HG02610 (cell line): Measurements from ENCODE around the gene RBM34.
"Not testable (repeated sequence)": the region's sequence is repeated elsewhere in the genome, so short reads cannot be mapped to it uniquely, and the experiment has no call there.

Experiments used
- ATAC-seq: cut with Tn5 transposase; IDR thresholded peaks from one replicate; pipeline ENCODE4 v1.9.1; 2021; ENCODE audit warnings: mild to moderate bottlenecking, moderate library complexity; ENCODE audit not compliant: unreplicated experiment

RBM34 gene, protein sequence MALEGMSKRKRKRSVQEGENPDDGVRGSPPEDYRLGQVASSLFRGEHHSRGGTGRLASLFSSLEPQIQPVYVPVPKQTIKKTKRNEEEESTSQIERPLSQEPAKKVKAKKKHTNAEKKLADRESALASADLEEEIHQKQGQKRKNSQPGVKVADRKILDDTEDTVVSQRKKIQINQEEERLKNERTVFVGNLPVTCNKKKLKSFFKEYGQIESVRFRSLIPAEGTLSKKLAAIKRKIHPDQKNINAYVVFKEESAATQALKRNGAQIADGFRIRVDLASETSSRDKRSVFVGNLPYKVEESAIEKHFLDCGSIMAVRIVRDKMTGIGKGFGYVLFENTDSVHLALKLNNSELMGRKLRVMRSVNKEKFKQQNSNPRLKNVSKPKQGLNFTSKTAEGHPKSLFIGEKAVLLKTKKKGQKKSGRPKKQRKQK

DNA sequence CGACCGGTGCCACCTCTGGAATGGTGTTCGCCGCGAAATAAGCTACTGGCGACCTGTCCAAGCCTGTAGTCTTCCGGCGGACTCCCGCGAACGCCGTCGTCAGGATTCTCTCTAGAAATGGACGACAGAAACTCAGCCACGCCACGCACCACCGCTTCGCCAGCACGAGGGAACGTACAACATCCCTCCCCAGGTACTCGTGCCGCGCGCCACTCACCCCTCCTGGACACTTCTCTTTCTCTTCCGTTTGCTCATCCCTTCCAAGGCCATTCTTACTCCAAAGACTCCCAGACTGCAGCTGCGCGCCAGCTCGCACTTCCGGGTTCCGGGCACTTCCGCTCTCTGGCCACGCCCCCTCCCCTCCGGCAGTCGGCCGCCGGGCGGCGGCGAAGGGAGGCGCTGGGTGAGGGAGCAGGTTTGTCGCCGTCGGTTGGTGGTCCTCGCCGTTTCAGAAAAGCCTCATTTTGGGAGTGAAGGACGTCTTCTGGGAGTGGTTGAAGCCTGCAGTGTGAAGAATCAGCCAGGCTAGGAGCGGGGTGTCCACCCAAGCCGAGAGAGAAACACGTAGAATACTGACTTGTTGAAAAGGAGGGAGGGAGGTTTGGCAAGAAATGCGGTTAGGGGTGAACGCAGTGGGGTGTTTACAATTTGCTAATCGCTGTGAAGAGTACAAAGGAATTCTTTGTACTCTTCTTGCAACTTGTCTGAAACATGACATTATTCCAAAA lies at the start of gene RBM34:
TSS of gene RBM34 (minus strand) at position 294 of the 728 bp plus-strand sequence. CDS start at position 270, 24 bp downstream.
- ATAC-seq = peak; percentile 94

DNA sequence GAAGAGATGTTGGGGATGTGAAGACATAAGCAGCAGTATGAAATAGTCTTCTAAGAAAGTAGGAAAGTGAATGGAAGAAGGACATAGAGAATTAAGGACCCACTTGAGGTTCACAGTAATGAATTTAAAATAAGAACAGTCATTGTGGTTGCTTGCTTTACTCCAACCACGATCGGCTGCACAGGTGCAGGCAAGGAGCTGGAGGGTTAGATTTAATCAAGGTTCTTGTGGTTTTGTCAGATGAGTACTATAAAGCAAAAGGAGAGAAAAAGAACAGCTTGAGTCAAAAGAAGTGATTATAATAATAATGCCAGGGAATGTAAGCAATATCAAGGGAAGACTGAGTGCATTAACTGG lies 46.1 kb upstream of the RBM34 start:
- ATAC-seq = peak; percentile 51

- ATAC-seq = peak; percentile 84
These were observed 45.6 kb upstream of the RBM34 start for GRCh38 chr1:235206533-235207208.

DNA sequence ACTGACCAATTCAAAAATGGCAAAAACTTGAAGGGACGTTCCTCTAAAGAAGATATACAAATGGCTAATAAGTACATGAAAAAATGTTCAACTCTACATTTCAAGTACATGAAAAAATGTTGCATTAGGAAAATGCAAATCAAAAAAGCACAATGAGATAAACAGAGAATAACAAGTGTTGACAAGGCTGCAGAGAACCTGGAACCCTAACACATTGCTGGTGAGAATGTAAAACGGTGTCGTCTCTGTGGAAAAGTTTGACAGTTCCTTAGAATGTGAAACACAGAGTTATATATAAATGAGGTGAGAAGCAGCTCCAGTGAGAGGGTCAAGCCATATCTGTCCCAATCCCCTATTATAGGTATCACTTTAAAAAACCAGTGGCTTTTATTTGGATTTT lies 44.6 kb upstream of the RBM34 start:
- ATAC-seq = no peak

DNA sequence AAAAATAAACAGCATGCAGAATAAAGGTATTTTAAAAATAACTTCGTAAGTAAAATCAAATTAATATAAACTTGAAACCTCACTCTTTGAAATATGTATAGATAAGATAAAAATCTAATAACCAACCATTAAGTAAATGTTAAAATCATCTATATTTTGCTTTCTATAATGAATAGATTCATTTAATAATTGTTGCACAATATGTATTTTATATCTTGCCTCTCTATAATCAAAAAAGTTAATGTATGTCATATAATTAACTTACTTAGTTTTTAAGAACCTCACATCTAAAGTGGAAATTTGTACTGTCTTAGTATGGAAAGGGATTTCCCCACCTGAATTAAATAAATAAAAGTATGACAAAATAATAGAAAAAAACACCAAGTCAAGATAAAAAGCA lies 42.4 kb upstream of the RBM34 start:
- ATAC-seq = no peak

DNA sequence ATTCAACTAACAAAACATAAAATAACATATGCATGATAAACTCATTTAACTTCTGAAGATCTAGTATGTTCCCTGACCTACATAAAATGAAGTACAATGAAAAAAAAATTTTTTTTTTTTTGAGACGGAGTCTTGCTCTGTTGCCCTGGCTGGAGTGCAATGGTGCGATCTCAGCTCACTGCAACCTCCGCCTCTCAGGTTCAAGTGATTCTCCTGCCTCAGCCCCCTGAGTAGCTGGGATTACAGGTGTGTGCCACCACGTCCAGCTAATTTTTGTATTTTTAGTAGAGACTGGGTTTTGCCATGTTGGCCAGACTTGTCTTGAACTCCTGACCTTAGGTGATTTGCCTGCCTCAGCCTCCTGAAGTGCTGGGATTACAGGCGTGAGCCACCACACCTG lies 41.4 kb upstream of the RBM34 start:
- ATAC-seq = not testable (repeated sequence)

DNA sequence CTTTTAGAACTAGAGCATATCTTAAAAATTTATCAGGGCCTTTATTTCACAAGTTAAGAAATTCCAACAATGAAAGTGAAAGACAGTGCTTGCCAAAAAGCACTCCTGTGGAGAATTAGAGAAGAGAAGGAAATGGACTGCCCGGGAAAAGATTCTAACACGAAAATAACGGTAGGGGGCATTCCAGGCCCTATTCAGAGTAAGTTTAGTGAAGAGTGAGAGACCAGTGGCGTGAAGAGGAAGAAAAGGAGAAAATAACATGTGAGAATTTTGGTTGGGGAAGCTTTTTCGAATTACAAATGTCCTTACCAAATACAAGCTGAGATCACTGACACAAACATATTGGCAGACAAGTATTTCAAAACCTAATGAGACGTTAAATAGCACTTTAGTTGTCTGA lies 38.4 kb upstream of the RBM34 start:
- no peak for ATAC-seq

- ATAC-seq = no peak
These were observed 29.4 kb upstream of the RBM34 start for GRCh38 chr1:235190431-235190830.

GRCh38 chr1:235187316-235187715 lies 26.3 kb upstream of the RBM34 start:
- ATAC-seq = no peak

DNA sequence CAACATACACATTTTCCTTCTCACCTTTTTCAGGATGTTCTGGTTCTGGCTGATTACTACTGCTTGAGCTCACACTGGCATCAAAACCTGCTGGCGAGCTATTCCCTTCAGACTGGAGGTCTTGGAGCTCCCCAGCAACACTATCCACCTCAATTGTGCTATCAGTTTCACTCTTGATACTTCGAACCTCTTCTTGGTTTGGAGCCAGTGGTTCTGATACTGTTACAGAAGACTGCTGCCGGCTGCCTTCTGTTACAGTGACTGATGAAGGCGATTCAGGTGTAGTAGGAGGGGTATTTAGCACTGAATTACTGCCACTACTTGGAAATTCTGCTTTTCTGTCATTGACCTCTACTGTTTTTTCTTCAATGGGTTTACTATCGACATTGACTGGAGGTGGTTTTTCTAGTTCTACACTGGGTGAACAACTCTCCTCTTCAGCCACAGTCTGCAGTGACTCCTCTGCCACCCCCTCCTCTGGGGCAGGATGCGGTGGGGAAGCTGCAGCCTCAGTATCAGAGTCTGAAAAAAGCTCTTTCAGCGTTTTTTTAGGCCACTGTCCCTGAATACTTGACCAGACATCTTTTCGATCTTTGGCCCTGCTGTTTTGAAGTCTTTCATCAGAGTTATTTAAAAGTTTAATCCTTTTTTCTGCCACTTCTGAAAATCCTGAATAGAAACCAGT lies 20.7 kb upstream of the RBM34 start:
- ATAC-seq = no peak

DNA sequence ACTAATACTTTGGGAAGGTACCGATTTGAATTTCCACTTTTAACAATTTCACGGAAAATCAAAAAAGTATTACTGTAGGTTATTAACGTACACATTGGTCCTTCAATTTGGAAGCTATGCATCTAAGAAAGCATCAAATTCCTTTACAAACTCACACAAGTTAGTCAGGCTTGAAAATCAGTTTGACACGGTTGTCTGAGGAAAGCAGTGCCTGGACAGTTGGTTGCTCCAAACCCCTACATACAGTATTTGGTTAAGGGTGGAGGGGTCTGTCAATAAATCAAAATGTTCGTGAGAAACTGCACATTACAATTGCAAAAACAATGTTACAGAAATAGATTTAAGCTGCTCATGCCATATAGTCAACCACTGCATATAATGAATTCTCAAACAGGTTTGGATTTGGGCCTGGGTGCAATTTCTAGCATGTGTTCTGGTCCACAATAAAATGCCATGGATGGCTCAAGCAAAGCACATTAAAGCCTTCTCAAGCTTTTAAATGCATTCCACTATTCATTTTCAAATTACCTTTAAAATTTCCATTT lies 19.9 kb upstream of the RBM34 start:
- no peak for ATAC-seq

- ATAC-seq = no peak
These were observed 15.4 kb upstream of the RBM34 start for GRCh38 chr1:235176486-235176885.

DNA sequence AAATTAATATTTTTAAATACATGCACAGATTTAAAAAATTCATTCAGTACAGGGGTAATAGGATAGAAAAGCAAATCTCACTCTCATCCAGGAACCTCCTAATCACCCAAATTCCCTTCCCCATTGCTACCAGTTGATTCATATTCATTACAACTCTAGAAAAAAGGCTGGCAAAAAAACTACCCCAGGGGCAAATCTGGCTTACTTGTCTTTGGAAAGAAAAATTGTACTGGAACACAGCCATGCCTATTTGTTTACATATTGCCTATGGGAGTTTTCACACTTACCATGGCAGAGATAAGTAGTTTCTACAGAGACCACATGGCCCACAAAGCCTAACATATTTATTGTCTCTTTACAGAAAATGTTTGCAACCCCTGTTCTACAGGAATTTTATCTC lies 8.9 kb upstream of the RBM34 start:
- ATAC-seq = no peak

DNA sequence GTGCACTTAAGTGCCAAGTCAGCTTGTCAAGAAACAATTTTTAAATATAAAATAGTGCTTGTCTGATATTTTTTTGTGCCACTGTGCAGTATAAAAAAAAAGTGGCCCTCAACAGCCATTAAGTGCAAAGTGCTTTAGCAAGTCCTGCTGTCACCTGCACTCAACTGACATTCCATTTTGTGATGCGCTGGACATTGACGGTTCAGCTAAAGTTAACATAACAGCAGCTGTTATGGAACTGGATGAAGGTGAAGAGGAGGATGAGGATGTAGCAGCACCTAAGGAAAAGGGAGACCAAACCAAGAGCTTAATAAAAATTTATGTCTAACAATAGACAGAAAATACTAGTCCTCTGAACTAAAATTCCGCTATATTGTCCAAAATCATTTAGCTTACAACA lies 7.3 kb upstream of the RBM34 start:
- no peak for ATAC-seq

DNA sequence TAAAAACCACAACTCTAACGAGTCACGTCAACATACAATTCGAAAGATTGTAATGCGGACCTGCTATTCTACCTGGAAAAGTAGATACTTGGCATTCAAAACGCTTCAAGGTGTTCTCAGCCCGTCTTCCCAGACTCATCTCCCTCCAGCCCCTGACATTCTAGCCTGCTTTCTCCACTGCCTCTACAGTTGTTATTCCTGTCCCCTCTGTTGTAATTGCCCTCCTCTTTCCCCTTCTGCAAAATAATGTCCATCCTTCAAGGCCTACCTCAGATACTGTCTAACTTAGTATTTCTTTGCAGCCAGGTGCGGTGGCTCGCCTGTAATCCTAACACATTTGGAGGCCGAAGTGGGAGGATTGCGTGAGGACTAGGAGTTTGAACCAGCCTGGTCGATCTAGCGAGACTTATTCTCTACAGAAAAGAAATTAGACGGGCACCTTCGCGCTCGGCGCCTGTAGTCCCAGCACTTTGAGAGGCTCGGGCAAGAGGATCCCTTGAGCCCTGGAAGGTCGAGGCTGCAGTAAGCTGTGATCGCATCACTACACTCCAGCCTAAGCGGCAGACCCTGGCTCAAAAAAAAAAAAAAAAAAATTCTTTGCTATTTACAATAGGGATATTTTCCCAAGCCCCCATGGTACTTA lies 756 bp upstream of the RBM34 start:
- no peak for ATAC-seq

DNA sequence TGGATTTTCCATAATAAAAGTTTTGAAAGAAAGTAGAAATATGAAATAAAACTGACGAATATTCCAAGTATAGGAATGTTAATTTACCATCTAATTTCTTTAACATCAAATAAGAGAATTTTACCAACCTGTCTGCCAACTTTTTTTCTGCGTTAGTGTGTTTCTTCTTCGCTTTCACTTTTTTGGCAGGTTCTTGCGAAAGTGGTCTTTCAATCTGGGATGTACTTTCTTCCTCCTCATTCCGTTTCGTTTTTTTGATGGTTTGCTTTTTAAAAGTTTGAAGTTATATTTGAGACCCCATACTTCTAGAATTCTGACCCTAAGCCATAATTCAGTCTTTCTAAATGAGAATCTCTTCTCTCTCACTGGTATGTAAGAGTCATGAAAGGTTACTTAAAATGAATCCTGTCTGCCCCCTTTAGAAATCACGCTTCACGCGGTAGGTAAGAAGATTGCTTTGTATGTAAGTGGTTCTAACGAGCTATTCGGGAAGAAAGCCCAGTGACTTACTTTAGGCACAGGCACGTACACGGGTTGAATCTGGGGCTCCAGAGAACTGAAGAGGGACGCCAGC lies 580 bp downstream of the RBM34 start:
- ATAC-seq = peak; percentile 14

DNA sequence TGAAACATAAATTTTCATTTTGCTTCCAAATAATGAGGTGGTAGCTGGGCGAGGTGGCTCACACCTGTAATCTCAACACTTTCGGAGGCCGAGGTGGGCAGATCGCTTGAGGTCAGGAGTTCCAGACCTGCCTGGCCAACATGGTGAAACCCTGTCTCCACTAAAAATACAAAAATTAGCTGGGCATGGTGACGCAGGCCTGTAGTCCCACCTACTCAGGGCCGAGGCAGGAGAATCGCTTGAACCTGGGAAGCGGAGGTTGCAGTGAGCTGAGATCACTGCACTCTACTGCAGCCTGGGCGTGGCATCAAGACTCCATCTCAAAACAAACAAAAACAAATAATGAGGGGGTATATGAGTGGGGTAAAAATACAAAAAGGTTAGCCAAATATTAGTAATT lies 1.1 kb downstream of the RBM34 start:
- ATAC-seq = not testable (repeated sequence)

DNA sequence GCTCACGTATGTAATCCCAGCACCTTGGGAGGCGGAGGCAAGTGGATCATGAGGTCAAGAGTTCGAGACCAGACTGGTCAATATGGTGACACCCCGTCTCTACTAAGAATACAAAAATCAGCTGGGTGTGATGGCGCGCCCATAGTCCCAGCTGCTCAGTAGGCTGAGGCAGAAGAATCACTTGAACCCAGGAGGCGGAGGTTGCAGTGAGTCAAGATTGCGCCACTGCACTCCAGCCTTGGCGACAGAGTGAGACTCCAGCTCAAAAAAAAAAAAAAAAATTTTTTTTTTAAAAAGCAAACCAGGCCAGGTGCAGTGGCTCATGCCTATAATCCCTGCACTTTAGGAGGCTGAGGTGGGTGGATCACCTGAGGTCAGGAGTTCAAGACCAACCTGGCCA lies 1.8 kb downstream of the RBM34 start:
- not testable (repeated sequence) for ATAC-seq

GRCh38 chr1:235158680-235159079 lies 2.4 kb downstream of the RBM34 start:
- no peak for ATAC-seq

GRCh38 chr1:235157150-235157549 lies 3.9 kb downstream of the RBM34 start:
- ATAC-seq = no peak
